Loucy (cell line): Measurements from ENCODE around the gene ATAD3A.
"Not testable (repeated sequence)": the region's sequence is repeated elsewhere in the genome, so short reads cannot be mapped to it uniquely, and the experiment has no call there.

Experiments
- H2AFZ ChIP-seq: fragments of 200-600 bp; sonication (generic); 2 replicates; pipeline ENCODE4 v1.6.0; 2016; ENCODE audit warnings: antibody characterized with exemption, mild to moderate bottlenecking, low read length, moderate library complexity
- H3F3A ChIP-seq: fragments of 200-600 bp; 2 replicates; pipeline ENCODE4 v1.6.0; 2016; ENCODE audit warnings: antibody characterized with exemption, low read depth, mild to moderate bottlenecking
- H3K27me3 ChIP-seq: fragments of 200-600 bp; sonication (generic); 2 replicates; pipeline ENCODE4 v1.6.1; 2014; ENCODE audit warnings: low read length, mild to moderate bottlenecking; ENCODE audit not compliant: insufficient read depth, poor library complexity, severe bottlenecking
- H3K36me3 ChIP-seq: fragments of 200-600 bp; sonication (generic); 2 replicates; pipeline ENCODE4 v1.6.1; 2016; ENCODE audit warnings: low read length; ENCODE audit not compliant: insufficient read depth
- H3K4me1 ChIP-seq: fragments of 200-600 bp; sonication (generic); 2 replicates; pipeline ENCODE4 v1.5.1; 2014; ENCODE audit warnings: low read length, mild to moderate bottlenecking; ENCODE audit not compliant: insufficient read depth, poor library complexity, severe bottlenecking
- H3K4me2 ChIP-seq: fragments of 200-600 bp; sonication (generic); 2 replicates; pipeline ENCODE4 v1.6.0; 2014; ENCODE audit warnings: antibody characterized with exemption, low read length, low read depth, mild to moderate bottlenecking; ENCODE audit not compliant: poor library complexity, severe bottlenecking
- H3K4me3 ChIP-seq: fragments of 200-600 bp; sonication (generic); 2 replicates; pipeline ENCODE4 v1.5.1; 2014; ENCODE audit warnings: low read length, mild to moderate bottlenecking, mixed read lengths; ENCODE audit not compliant: poor library complexity, severe bottlenecking
- H3K79me2 ChIP-seq: fragments of 200-600 bp; sonication (generic); 2 replicates; pipeline ENCODE4 v1.6.1; 2014; ENCODE audit warnings: low read length; ENCODE audit not compliant: insufficient read depth
- H3K9ac ChIP-seq: fragments of 200-600 bp; sonication (generic); 2 replicates; pipeline ENCODE4 v1.6.0; 2014; ENCODE audit warnings: mild to moderate bottlenecking, low read depth, low read length, moderate library complexity; ENCODE audit not compliant: poor library complexity, severe bottlenecking
- H3K9me2 ChIP-seq: fragments of 200-600 bp; sonication (generic); replicated peaks from 2 replicates; pipeline ENCODE4 v1.6.1; 2016; ENCODE audit warnings: low read depth, low read length, mixed read lengths
- H3K9me3 ChIP-seq: fragments of 200-600 bp; sonication (generic); 2 replicates; pipeline ENCODE4 v1.6.1; 2014; ENCODE audit warnings: mild to moderate bottlenecking, antibody characterized with exemption, low read length, low read depth; ENCODE audit not compliant: insufficient read depth
- H4K20me1 ChIP-seq: fragments of 200-600 bp; sonication (generic); 2 replicates; pipeline ENCODE4 v1.6.0; 2014; ENCODE audit warnings: antibody characterized with exemption, low read length, mild to moderate bottlenecking; ENCODE audit not compliant: insufficient read depth, poor library complexity, severe bottlenecking
- EZH2phosphoT487 ChIP-seq: fragments of 200-600 bp; IDR thresholded peaks from 2 replicates; pipeline ENCODE4 v1.6.1; 2018; ENCODE audit warnings: antibody characterized with exemption, mild to moderate bottlenecking, moderate library complexity, borderline replicate concordance
- TF ChIP-seq, protein P1 (sequence below): fragments of 200-600 bp; sonication (generic); conservative IDR thresholded peaks from 2 replicates; pipeline ENCODE4 v1.5.1; 2014; ENCODE audit warnings: mild to moderate bottlenecking, antibody characterized with exemption, low read length

ATAD3A gene

DNA sequence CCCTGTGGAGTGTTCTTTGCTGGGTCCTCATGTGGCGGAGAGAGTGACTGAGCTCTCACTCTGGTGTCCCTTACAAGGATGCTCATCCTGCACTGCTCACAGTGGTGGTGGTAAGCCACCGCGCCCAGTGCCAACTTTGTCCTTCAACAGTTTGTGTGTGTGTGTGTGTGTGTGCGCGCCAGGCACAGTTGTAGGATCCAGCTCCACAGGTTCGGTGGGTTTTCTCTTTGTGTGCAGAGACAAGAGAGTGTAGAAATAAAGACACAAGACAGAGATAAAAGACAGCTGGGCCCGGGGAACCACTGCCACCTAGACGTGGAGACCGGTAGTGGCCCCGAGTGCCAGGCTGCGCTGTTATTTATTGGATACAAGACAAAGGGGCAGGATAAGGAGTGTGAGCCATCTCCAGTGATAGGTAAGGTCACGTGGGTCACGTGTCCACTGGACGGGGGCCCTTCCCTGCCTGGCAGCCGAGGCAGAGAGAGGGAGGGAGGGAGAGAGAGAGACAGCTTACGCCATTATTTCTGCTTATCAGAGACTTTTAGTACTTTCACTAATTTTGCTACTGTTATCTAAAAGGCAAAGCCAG, 7.1 kb upstream of the ATAD3A start:
- not testable (repeated sequence) for H3K9me3 ChIP-seq, H3K36me3 ChIP-seq, H3F3A ChIP-seq, H3K4me1 ChIP-seq, H3K27me3 ChIP-seq, H3K9me2 ChIP-seq, H4K20me1 ChIP-seq, H3K79me2 ChIP-seq
- H3K9ac ChIP-seq, result peak overlapping the region; percentile 43
- H3K4me3 ChIP-seq, result peak overlapping the region; percentile 66
- TF ChIP-seq, protein P1, sequence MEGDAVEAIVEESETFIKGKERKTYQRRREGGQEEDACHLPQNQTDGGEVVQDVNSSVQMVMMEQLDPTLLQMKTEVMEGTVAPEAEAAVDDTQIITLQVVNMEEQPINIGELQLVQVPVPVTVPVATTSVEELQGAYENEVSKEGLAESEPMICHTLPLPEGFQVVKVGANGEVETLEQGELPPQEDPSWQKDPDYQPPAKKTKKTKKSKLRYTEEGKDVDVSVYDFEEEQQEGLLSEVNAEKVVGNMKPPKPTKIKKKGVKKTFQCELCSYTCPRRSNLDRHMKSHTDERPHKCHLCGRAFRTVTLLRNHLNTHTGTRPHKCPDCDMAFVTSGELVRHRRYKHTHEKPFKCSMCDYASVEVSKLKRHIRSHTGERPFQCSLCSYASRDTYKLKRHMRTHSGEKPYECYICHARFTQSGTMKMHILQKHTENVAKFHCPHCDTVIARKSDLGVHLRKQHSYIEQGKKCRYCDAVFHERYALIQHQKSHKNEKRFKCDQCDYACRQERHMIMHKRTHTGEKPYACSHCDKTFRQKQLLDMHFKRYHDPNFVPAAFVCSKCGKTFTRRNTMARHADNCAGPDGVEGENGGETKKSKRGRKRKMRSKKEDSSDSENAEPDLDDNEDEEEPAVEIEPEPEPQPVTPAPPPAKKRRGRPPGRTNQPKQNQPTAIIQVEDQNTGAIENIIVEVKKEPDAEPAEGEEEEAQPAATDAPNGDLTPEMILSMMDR, result peak; percentile 66
- peak overlapping the region; percentile 69 for H3K4me2 ChIP-seq
- peak overlapping the region; percentile 94 for H2AFZ ChIP-seq

DNA sequence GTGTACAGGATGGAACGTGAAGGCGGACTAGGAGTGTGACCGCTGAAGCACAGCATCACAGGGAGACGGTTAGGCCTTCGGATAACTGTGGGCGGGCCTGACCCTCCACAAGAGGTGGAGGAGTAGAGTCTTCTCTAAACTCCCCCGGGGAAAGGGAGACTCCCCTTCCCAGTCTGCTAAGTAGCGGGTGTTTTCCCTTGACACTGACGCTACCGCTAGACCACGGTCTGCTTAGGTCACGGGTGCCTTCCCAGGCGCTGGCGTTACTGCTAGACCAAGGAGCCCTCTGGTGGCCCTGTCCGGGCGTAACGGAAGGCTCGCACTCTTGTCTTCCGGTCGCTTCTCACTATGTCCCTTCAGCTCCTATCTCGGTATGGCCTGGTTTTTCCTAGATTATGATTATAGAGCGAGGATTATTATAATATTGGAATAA, 6.6 kb upstream of the ATAD3A start:
- Histone ChIP-seq H3K9ac (peak overlapping the region; percentile 57), H3K4me3 (peak overlapping the region; percentile 66), H3K4me2 (peak overlapping the region; percentile 69), H2AFZ (peak overlapping the region; percentile 94)
- not testable (repeated sequence) for H3K36me3 ChIP-seq, H3K9me2 ChIP-seq, H3K27me3 ChIP-seq, H4K20me1 ChIP-seq, H3K4me1 ChIP-seq, H3K9me3 ChIP-seq, H3K79me2 ChIP-seq, H3F3A ChIP-seq

DNA sequence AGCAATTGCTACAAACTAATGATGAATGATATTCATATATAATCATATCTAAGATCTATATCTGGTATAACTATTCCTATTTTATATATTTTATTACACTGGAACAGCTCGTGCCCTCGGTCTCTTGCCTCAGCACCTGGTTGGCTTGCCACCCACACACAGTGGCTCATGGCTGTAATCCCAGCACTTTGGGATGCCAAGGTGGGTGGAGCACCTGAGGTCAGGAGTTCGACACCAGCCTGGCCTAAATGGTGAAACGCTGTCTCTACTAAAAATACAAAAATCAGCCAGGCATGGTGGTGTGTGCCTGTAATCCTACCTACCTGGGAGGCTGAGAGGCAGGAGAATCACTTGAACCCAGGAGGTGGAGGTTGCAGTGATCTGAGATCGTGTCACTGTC, 6.2 kb upstream of the ATAD3A start:
- H3K36me3 ChIP-seq, H3F3A ChIP-seq, H3K9me3 ChIP-seq, H3K79me2 ChIP-seq, H4K20me1 ChIP-seq, H3K27me3 ChIP-seq, H3K4me1 ChIP-seq, H3K9me2 ChIP-seq: not testable (repeated sequence)
- Histone ChIP-seq H3K9ac (peak overlapping the region; percentile 57), H3K4me2 (peak overlapping the region; percentile 69), H2AFZ (peak overlapping the region; percentile 49; the same call in 1 of the 2 replicates), H3K4me3 (peak overlapping the region; percentile 66)

DNA sequence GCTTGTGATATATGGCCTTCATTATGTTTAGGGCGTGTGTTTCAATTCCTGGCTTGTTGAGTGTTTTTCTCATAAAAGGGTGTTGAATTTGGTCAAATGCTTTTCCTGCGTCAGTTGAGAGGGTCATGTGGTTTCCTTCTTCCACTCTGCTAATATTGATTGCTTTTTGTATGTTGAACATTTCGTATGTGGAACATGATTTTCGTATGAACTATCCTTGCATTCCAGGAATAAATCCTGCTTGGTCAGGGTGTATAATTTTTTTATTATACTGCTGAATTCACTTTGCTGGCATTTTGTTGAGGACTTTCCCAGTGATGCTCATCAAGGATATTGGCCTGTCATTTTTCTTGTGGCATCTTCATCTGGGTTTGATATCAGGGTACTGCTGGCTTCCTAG, 4.7 kb upstream of the ATAD3A start:
- peaks cover 6% of the 10 kb centered on the region for H3K4me1 ChIP-seq
- TF ChIP-seq EZH2phosphoT487, result no peak
- TF ChIP-seq, protein P1, result no peak
- H3K36me3 ChIP-seq, result no peaks in the 10 kb centered on the region

GRCh38 chr1:1508775-1509464, 3.0 kb upstream of the ATAD3A start:
- not testable (repeated sequence) for H3K9me2 ChIP-seq, H3F3A ChIP-seq, H3K4me1 ChIP-seq, H3K9me3 ChIP-seq, H2AFZ ChIP-seq, H3K9ac ChIP-seq, H3K36me3 ChIP-seq, H3K4me3 ChIP-seq, H4K20me1 ChIP-seq, H3K79me2 ChIP-seq, H3K27me3 ChIP-seq, H3K4me2 ChIP-seq

More for the DNA sequence above, 4.7 kb upstream of the ATAD3A start:
- Histone ChIP-seq H3K4me2 (no peak overlapping the region), H3K9me3 (no peaks in the 10 kb centered on the region), H4K20me1 (no peaks in the 10 kb centered on the region), H3F3A (no peaks in the 10 kb centered on the region), H3K9ac (no peak overlapping the region), H3K79me2 (no peaks in the 10 kb centered on the region), H3K27me3 (no peaks in the 10 kb centered on the region), H3K4me3 (no peak overlapping the region), H3K9me2 (no peaks in the 10 kb centered on the region), H2AFZ (no peak overlapping the region)

DNA sequence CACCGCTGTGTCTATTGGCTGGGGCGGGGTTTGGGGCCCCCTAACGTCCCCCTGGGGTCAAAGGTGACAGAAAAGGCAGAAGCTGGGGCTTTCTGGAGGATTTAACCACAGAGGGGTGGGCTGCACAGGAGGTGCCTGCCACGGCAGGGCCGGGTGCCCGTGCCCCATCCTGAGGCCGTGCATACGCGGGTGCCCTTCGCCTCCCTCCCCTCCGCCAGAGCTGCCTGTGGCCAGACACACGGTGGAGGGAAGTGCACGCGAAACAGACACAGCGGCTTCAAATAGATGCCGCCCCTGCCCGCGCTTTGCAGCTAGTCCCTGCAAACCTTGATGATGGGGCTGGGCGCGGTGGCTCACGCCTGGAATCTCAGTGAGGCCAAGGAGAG, 2.5 kb upstream of the ATAD3A start:
- H3K9me2 ChIP-seq, H3K9ac ChIP-seq, H3K36me3 ChIP-seq, H3F3A ChIP-seq, H3K9me3 ChIP-seq, H3K4me1 ChIP-seq, H3K4me2 ChIP-seq, H4K20me1 ChIP-seq, H3K27me3 ChIP-seq, H3K4me3 ChIP-seq, H2AFZ ChIP-seq, H3K79me2 ChIP-seq: not testable (repeated sequence)
